H9 (cell line): ENCODE measurements around the gene MKRN3. TPM values are rescaled to one million over a fixed set of nuclear protein-coding genes. Genes with fewer than 3 reads are reported as not detected.

ENCODE experiments used
- DNase-seq: peaks from one replicate; pipeline ENCODE4 v3.0.0-alpha.2; 2017
- H2AFZ ChIP-seq: one replicate; pipeline ENCODE4 v1.6.1; 2013; ENCODE audit warnings: mild to moderate bottlenecking, low read length, control low read depth, moderate library complexity
- H2AK5ac ChIP-seq: 2 replicates; pipeline ENCODE4 v1.6.1; 2013; ENCODE audit warnings: low read length, control low read depth, mixed read lengths; ENCODE audit not compliant: insufficient read length
- H2BK120ac ChIP-seq: one replicate; pipeline ENCODE4 v1.6.1; 2013; ENCODE audit warnings: low read depth, mild to moderate bottlenecking, low read length, control low read depth, inconsistent platforms; ENCODE audit not compliant: poor library complexity, severe bottlenecking
- H2BK12ac ChIP-seq: 2 replicates; pipeline ENCODE4 v1.6.1; 2013; ENCODE audit warnings: low read length, control low read depth, mixed read lengths, low read depth; ENCODE audit not compliant: insufficient read length
- H2BK15ac ChIP-seq: 2 replicates; pipeline ENCODE4 v1.6.1; 2013; ENCODE audit warnings: low read depth, low read length, control low read depth
- H2BK20ac ChIP-seq: one replicate; pipeline ENCODE4 v1.6.1; 2013; ENCODE audit warnings: low read depth, mild to moderate bottlenecking, low read length, control low read depth, inconsistent platforms; ENCODE audit not compliant: poor library complexity, severe bottlenecking
- H2BK5ac ChIP-seq: 2 replicates; pipeline ENCODE4 v1.6.1; 2013; ENCODE audit warnings: low read length, control low read depth, mixed read lengths; ENCODE audit not compliant: insufficient read length
- H3K14ac ChIP-seq: 2 replicates; pipeline ENCODE4 v1.6.1; 2013; ENCODE audit warnings: low read length, control low read depth; ENCODE audit not compliant: insufficient read depth
- H3K18ac ChIP-seq: 2 replicates; pipeline ENCODE4 v1.6.1; 2013; ENCODE audit warnings: low read depth, mild to moderate bottlenecking, mixed read lengths, low read length, control low read depth; ENCODE audit not compliant: insufficient read length
- H3K23ac ChIP-seq: 2 replicates; pipeline ENCODE4 v1.6.1; 2013; ENCODE audit warnings: low read length, control low read depth, mixed read lengths, low read depth; ENCODE audit not compliant: insufficient read length
- H3K23me2 ChIP-seq: 2 replicates; pipeline ENCODE4 v1.6.1; 2013; ENCODE audit warnings: low read depth, mild to moderate bottlenecking, mixed read lengths, low read length, control low read depth; ENCODE audit not compliant: insufficient read length, poor library complexity, severe bottlenecking
- H3K27ac ChIP-seq: 2 replicates; pipeline ENCODE4 v1.5.1; 2013; ENCODE audit warnings: low read length, control low read depth, mixed read lengths, low read depth; ENCODE audit not compliant: insufficient read length
- H3K27me3 ChIP-seq: 2 replicates; pipeline ENCODE4 v1.6.1; 2013; ENCODE audit warnings: low read length, control low read depth, inconsistent platforms; ENCODE audit not compliant: insufficient read depth
- H3K4ac ChIP-seq: 2 replicates; pipeline ENCODE4 v1.6.1; 2013; ENCODE audit warnings: low read depth, mild to moderate bottlenecking, control low read depth, inconsistent platforms, low read length, moderate library complexity
- H3K4me1 ChIP-seq: 2 replicates; pipeline ENCODE4 v1.6.1; 2013; ENCODE audit warnings: low read length, control low read depth, inconsistent platforms; ENCODE audit not compliant: insufficient read depth
- H3K4me2 ChIP-seq: 2 replicates; pipeline ENCODE4 v1.6.1; 2013; ENCODE audit warnings: low read length, control low read depth, mixed read lengths; ENCODE audit not compliant: insufficient read length, insufficient read depth
- H3K56ac ChIP-seq: 2 replicates; pipeline ENCODE4 v1.6.1; 2013; ENCODE audit warnings: low read depth, mild to moderate bottlenecking, mixed read lengths, low read length, control low read depth; ENCODE audit not compliant: insufficient read length
- H3K79me1 ChIP-seq: 2 replicates; pipeline ENCODE4 v1.6.1; 2013; ENCODE audit warnings: low read depth, mild to moderate bottlenecking, moderate library complexity, low read length, control low read depth, inconsistent platforms; ENCODE audit not compliant: insufficient read depth, poor library complexity, severe bottlenecking
- H3K79me2 ChIP-seq: 2 replicates; pipeline ENCODE4 v1.6.1; 2013; ENCODE audit warnings: low read length, control low read depth, inconsistent platforms; ENCODE audit not compliant: insufficient read depth
- H3K9ac ChIP-seq: 2 replicates; pipeline ENCODE4 v1.6.1; 2013; ENCODE audit warnings: low read length, control low read depth, mixed read lengths; ENCODE audit not compliant: insufficient read length; ENCODE audit errors: extremely low read depth
- H3K9me3 ChIP-seq: one replicate; pipeline ENCODE4 v1.6.1; 2013; ENCODE audit warnings: low read depth, low read length, inconsistent platforms; ENCODE audit not compliant: control insufficient read depth
- H3T11ph ChIP-seq: one replicate; pipeline ENCODE4 v1.6.1; 2013; ENCODE audit warnings: mild to moderate bottlenecking, low read length, control low read depth, inconsistent platforms
- H4K20me1 ChIP-seq: one replicate; pipeline ENCODE4 v1.6.1; 2013; ENCODE audit not compliant: control insufficient read depth, insufficient read length, insufficient read depth
- H4K5ac ChIP-seq: 2 replicates; pipeline ENCODE4 v1.6.1; 2013; ENCODE audit warnings: low read depth, mild to moderate bottlenecking, mixed read lengths, low read length, control low read depth; ENCODE audit not compliant: insufficient read length
- H4K8ac ChIP-seq: replicated peaks from 2 replicates; pipeline ENCODE4 v1.6.1; 2013; ENCODE audit warnings: low read length, control low read depth, mixed read lengths, low read depth; ENCODE audit not compliant: insufficient read length
- H4K91ac ChIP-seq: 2 replicates; pipeline ENCODE4 v1.6.1; 2013; ENCODE audit warnings: low read depth, mild to moderate bottlenecking, moderate library complexity, mixed read lengths, low read length, control low read depth; ENCODE audit not compliant: insufficient read length
- H3K27ac Mint-ChIP-seq, 3 experiments: 2 replicates in 2 of 3; 3 replicates in 1 of 3; pipeline ENCODE4 v1.8.0; 2020 to 2021; ENCODE audit warnings: mixed read lengths in 3 of 3, mild to moderate bottlenecking in 1 of 3, moderate library complexity in 1 of 3
- H3K27me3 Mint-ChIP-seq: 2 replicates; pipeline ENCODE4 v1.8.0; 2021; ENCODE audit warnings: low read depth, mild to moderate bottlenecking, moderate library complexity, mixed read lengths
- H3K36me3 Mint-ChIP-seq, 3 experiments: 2 replicates in 2 of 3; 3 replicates in 1 of 3; pipeline ENCODE4 v1.8.0; 2020 to 2021; ENCODE audit warnings: low read depth in 3 of 3, mixed read lengths in 3 of 3; ENCODE audit not compliant: insufficient read depth in 1 of 3
- H3K4me1 Mint-ChIP-seq, 2 experiments: 2 replicates each; pipeline ENCODE4 v1.8.0; 2020; ENCODE audit warnings: mixed read lengths in 2 of 2
- H3K4me3 Mint-ChIP-seq, 2 experiments: 2 replicates in 1 of 2; 3 replicates in 1 of 2; pipeline ENCODE4 v1.8.0; 2020 to 2021; ENCODE audit warnings: mild to moderate bottlenecking in 2 of 2, mixed read lengths in 2 of 2, moderate library complexity in 1 of 2
- H3K9me3 Mint-ChIP-seq, 2 experiments: 2 replicates in 1 of 2; 3 replicates in 1 of 2; pipeline ENCODE4 v1.8.0; 2020; ENCODE audit warnings: mild to moderate bottlenecking in 2 of 2, mixed read lengths in 2 of 2, moderate library complexity in 1 of 2
- WGBS: extraction: QIAGEN DNeasy Blood & Tissue Kit; methylation state at CpG from one replicate; pipeline ENCODE4 v1.1.7; 2013; ENCODE audit warnings: missing lambda C conversion rate, low lambda C conversion rate, mixed read lengths; ENCODE audit not compliant: insufficient read length; ENCODE audit errors: extremely low coverage; 5-methylcytosine and 5-hydroxymethylcytosine counted together
- total RNA-seq: library from RNA; stranded (reverse); gene quantifications from 2 replicates; pipeline ENCODE4 v1.2.1, GENCODE V29; 2021
- TF ChIP-seq, protein P1 (sequence below): fragments of 200-600 bp; sonication (generic); conservative IDR thresholded peaks from 3 replicates; pipeline ENCODE4 v1.8.0; 2021; ENCODE audit warnings: antibody characterized with exemption, mild to moderate bottlenecking

The MKRN3 gene
- total RNA-seq, 1 experiment from 2014 or later = not detected

DNA sequence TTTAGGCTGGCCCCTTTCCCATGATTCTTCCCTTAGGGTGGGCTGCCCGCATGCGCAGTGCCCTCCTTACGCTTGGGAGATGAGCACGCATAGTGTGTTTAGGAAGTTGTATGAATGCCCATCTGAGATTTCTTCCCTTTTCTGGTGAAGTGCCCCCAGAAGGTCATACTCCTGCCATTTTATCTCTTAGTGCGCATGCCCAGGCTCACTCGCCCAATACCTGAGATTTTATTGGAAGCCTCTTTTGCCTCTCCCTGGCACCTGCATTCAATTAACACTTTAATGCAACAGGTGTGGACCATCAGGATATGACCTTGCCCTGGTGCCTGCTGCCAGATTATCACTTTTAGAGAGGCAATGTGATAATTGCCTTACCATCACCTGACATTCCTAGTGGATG lies 36.6 kb downstream of the MKRN3 start:
- TF ChIP-seq, protein P1, sequence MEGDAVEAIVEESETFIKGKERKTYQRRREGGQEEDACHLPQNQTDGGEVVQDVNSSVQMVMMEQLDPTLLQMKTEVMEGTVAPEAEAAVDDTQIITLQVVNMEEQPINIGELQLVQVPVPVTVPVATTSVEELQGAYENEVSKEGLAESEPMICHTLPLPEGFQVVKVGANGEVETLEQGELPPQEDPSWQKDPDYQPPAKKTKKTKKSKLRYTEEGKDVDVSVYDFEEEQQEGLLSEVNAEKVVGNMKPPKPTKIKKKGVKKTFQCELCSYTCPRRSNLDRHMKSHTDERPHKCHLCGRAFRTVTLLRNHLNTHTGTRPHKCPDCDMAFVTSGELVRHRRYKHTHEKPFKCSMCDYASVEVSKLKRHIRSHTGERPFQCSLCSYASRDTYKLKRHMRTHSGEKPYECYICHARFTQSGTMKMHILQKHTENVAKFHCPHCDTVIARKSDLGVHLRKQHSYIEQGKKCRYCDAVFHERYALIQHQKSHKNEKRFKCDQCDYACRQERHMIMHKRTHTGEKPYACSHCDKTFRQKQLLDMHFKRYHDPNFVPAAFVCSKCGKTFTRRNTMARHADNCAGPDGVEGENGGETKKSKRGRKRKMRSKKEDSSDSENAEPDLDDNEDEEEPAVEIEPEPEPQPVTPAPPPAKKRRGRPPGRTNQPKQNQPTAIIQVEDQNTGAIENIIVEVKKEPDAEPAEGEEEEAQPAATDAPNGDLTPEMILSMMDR = no peak
- peaks cover 71 to 73% of the 10 kb centered on the region in 2 experiments for H3K9me3 Mint-ChIP-seq

More for the DNA sequence above, 36.6 kb downstream of the MKRN3 start:
- H4K5ac ChIP-seq = no peak overlapping the region
- no peak overlapping the region for H3K56ac ChIP-seq
- H3K79me1 ChIP-seq = no peaks in the 10 kb centered on the region
- no peak overlapping the region for H2BK120ac ChIP-seq
- H3K18ac ChIP-seq = no peak overlapping the region
- no peaks in the 10 kb centered on the region for H3K4me1 ChIP-seq
- Mint-ChIP-seq H3K4me3 (no peak overlapping the region), H3K36me3 (peaks cover 0 to 4% (median 0%) of the 10 kb centered on the region in 3 experiments; a peak in 2 of 7 replicates), H3K27me3 (no peaks in the 10 kb centered on the region; the same call in 1 of the 2 replicates), H3K4me1 (no peaks in the 10 kb centered on the region), H3K27ac (no peak overlapping the region)
- no peak overlapping the region for H2AK5ac ChIP-seq
- no peak overlapping the region for H2AFZ ChIP-seq
- H2BK12ac ChIP-seq = no peak overlapping the region
- no peak for DNase-seq
- no peak overlapping the region for H3K27ac ChIP-seq
- no peak overlapping the region for H3K9ac ChIP-seq
- H3K79me2 ChIP-seq = no peaks in the 10 kb centered on the region
- no peak overlapping the region for H4K8ac ChIP-seq
- no peaks in the 10 kb centered on the region for H3K23me2 ChIP-seq
- H3K14ac ChIP-seq = no peak overlapping the region
- H3K4me2 ChIP-seq = no peak overlapping the region
- H3K4ac ChIP-seq = no peak overlapping the region
- no peaks in the 10 kb centered on the region for H4K20me1 ChIP-seq
- no CpG with 5 or more reads among the region's 6 CpGs for WGBS
- no peaks in the 10 kb centered on the region for H3K27me3 ChIP-seq
- H2BK5ac ChIP-seq = no peak overlapping the region
- H2BK20ac ChIP-seq = no peak overlapping the region
- H3K9me3 ChIP-seq = peaks cover 72% of the 10 kb centered on the region
- H3T11ph ChIP-seq = no peak overlapping the region
- H3K23ac ChIP-seq = no peak overlapping the region
- no peak overlapping the region for H4K91ac ChIP-seq
- H2BK15ac ChIP-seq = no peak overlapping the region
